SKM-1 (cell line): ENCODE data around the gene POLH.
"Not testable (repeated sequence)": the region's sequence is repeated elsewhere in the genome, so short reads cannot be mapped to it uniquely, and the experiment has no call there.

Source experiments
- DNase-seq: peaks from one replicate; lab custom pipeline; 2025; ENCODE audit not compliant: unreplicated experiment; lab: John Stamatoyannopoulos, UW

Gene POLH

GRCh38 chr6:43575772-43576551, at the start of gene POLH, which contains the start of gene XPO5:
Gene POLH (plus strand): TSS chr6:43576185. CDS start chr6:43582320, 6,135 bp downstream.
Gene XPO5 (minus strand): TSS chr6:43576038. CDS start chr6:43575864, 174 bp downstream.
- DNase-seq, result peak; percentile 83

- no peak for DNase-seq
These were observed 43.8 kb upstream of the POLH start for GRCh38 chr6:43532201-43532600.

GRCh38 chr6:43538986-43539385, 37.0 kb upstream of the POLH start:
- DNase-seq, result not testable (repeated sequence)

- not testable (repeated sequence) for DNase-seq
These were observed 36.6 kb upstream of the POLH start for GRCh38 chr6:43539409-43539808.

- DNase-seq, result no peak
These were observed 35.5 kb upstream of the POLH start for GRCh38 chr6:43540507-43540906.

- DNase-seq, result no peak
These were observed 34.1 kb upstream of the POLH start for GRCh38 chr6:43541774-43542471.

- DNase-seq, result no peak
These were observed 31.5 kb upstream of the POLH start for GRCh38 chr6:43544461-43544860.

GRCh38 chr6:43547222-43547621, 28.8 kb upstream of the POLH start:
- DNase-seq, result no peak

GRCh38 chr6:43557620-43558019, 18.4 kb upstream of the POLH start:
- not testable (repeated sequence) for DNase-seq

- no peak for DNase-seq
These were observed 16.7 kb upstream of the POLH start for GRCh38 chr6:43559328-43559727.

GRCh38 chr6:43570876-43571441, 5.0 kb upstream of the POLH start:
- DNase-seq, result no peak

GRCh38 chr6:43572015-43572414, 4.0 kb upstream of the POLH start:
- DNase-seq, result no peak

- DNase-seq, result no peak
These were observed 747 bp upstream of the POLH start for GRCh38 chr6:43575105-43575771.

GRCh38 chr6:43578748-43579147, 2.8 kb downstream of the POLH start:
- no peak for DNase-seq

- DNase-seq, result no peak
These were observed 3.2 kb downstream of the POLH start for GRCh38 chr6:43579171-43579570.

GRCh38 chr6:43582911-43583310, 6.9 kb downstream of the POLH start:
- DNase-seq, result no peak

GRCh38 chr6:43584892-43585570, 9.0 kb downstream of the POLH start:
- DNase-seq, result no peak

- no peak for DNase-seq
These were observed 12.2 kb downstream of the POLH start for GRCh38 chr6:43588194-43588593.

- not testable (repeated sequence) for DNase-seq
These were observed 13.6 kb downstream of the POLH start for GRCh38 chr6:43589564-43589963.

- no peak for DNase-seq
These were observed 18.0 kb downstream of the POLH start for GRCh38 chr6:43593938-43594337.

- DNase-seq, result no peak
These were observed 24.6 kb downstream of the POLH start for GRCh38 chr6:43600595-43600994.
